ENCODE data around the gene MRPL48.

DNA sequence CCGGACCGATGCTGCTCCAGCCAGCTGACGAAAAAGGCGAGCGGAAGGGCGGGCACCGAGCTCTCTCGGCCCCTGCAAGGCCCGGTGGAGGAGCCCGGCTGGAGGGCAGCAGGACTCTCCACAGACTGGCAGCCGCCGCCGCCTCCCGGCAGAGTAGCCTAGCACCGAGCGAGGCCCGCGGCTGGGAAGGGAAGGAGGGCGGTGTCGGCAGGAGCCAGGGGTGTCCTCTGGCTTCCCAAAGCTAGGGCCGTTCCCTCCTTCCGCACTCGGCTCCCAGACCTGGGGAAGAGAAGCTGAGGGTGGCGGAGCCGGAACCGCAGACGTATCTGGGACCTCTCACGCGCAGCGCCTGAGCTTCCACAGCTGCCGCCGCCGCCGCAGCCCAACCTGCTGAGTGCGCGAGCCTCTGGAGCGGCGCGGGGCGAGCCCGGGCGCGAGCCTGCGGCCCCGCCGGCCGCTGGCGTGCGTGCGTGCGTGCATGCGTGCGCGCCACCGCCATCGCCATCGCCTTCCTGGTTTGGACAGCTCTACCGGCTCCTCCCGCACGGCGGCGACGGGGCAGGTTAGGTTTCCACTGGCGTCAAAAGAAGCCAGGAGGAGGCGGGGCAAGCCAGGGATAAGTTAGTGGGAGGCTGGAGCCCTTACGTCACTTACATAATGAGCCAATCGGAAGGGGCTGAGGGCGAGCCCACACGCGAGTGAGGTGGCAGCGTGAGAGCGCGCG is 26.8 kb upstream of the MRPL48 start, which contains the start of gene RAB6A:
- peak in 1 of 2 experiments; percentile 17; a peak in 1 of 5 replicates for TF ChIP-seq RAD21 (conservative IDR thresholded peaks at IDR 0.05 in 1 of 2, IDR thresholded peaks at IDR 0.05 in 1 of 2)
- no peak for TF ChIP-seq REST (IDR thresholded peaks at IDR 0.05)
- TF ChIP-seq, protein P1, sequence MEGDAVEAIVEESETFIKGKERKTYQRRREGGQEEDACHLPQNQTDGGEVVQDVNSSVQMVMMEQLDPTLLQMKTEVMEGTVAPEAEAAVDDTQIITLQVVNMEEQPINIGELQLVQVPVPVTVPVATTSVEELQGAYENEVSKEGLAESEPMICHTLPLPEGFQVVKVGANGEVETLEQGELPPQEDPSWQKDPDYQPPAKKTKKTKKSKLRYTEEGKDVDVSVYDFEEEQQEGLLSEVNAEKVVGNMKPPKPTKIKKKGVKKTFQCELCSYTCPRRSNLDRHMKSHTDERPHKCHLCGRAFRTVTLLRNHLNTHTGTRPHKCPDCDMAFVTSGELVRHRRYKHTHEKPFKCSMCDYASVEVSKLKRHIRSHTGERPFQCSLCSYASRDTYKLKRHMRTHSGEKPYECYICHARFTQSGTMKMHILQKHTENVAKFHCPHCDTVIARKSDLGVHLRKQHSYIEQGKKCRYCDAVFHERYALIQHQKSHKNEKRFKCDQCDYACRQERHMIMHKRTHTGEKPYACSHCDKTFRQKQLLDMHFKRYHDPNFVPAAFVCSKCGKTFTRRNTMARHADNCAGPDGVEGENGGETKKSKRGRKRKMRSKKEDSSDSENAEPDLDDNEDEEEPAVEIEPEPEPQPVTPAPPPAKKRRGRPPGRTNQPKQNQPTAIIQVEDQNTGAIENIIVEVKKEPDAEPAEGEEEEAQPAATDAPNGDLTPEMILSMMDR (IDR thresholded peaks at IDR 0.05) = no peak
- TF ChIP-seq, protein P2, sequence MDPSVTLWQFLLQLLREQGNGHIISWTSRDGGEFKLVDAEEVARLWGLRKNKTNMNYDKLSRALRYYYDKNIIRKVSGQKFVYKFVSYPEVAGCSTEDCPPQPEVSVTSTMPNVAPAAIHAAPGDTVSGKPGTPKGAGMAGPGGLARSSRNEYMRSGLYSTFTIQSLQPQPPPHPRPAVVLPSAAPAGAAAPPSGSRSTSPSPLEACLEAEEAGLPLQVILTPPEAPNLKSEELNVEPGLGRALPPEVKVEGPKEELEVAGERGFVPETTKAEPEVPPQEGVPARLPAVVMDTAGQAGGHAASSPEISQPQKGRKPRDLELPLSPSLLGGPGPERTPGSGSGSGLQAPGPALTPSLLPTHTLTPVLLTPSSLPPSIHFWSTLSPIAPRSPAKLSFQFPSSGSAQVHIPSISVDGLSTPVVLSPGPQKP (IDR thresholded peaks at IDR 0.05; ENCODE audit: low read depth, low read length) = no peak
- TF ChIP-seq NPAS2 (CRISPR knock-in tag; IDR thresholded peaks at IDR 0.05; ENCODE audit: borderline replicate concordance) = no peak

Data from A549 (cell line).